Measurements from ENCODE around the gene DYRK3. TPM values are rescaled to one million over a fixed set of nuclear protein-coding genes. Genes with fewer than 3 reads are reported as not detected.

The DYRK3 gene
- total and polyA plus RNA-seq, 7 donors, result 0.60 to 7.8 (median 3.2) TPM

- Histone ChIP-seq H3K9me3 (no peaks in the 10 kb centered on the region), H3K27ac (no peak overlapping the region), H3K27me3 (no peaks in the 10 kb centered on the region), H3K4me1 (no peaks in the 10 kb centered on the region), H3K4me3 (no peak overlapping the region), H3K36me3 (peaks cover 0 to 20% (median 5%) of the 10 kb centered on the region in 4 donors)
- TF ChIP-seq EP300 (IDR thresholded peaks at IDR 0.05), result no peak
- no peak for TF ChIP-seq POLR2A (IDR thresholded peaks at IDR 0.05)
- TF ChIP-seq POLR2AphosphoS5 (IDR thresholded peaks at IDR 0.05), result no peak
- no peak for TF ChIP-seq CTCF (IDR thresholded peaks at IDR 0.05)
- DNase-seq, result no peak
- intact Hi-C loops (cut with DNase I), result no loop called here
Observed at GRCh38 chr1:206647224-206647623, 11.9 kb downstream of the DYRK3 start.

- no peak for TF ChIP-seq POLR2A (IDR thresholded peaks at IDR 0.05)
- no peak for TF ChIP-seq CTCF (IDR thresholded peaks at IDR 0.05)
- TF ChIP-seq EP300 (IDR thresholded peaks at IDR 0.05), result no peak
- no peak for TF ChIP-seq POLR2AphosphoS5 (IDR thresholded peaks at IDR 0.05)
- Histone ChIP-seq H3K9me3 (no peaks in the 10 kb centered on the region), H3K27ac (peak overlapping the region in 1 of 4 donors; percentile 35), H3K4me1 (no peaks in the 10 kb centered on the region), H3K27me3 (no peaks in the 10 kb centered on the region), H3K36me3 (peaks cover 0 to 20% (median 5%) of the 10 kb centered on the region in 4 donors), H3K4me3 (no peak overlapping the region)
- WGBS, 2 donors, result 78 to 89% methylated on average over 5 of the region's 5 CpGs
- DNase-seq, result no peak
- intact Hi-C loops (cut with DNase I), result no loop called here
Observed at GRCh38 chr1:206649261-206649921, 14.1 kb downstream of the DYRK3 start.

- H3K4me3 ChIP-seq, result no peak overlapping the region
- no peaks in the 10 kb centered on the region for H3K9me3 ChIP-seq
- H3K4me1 ChIP-seq, result peaks cover 0 to 4% (median 0%) of the 10 kb centered on the region in 4 donors
- TF ChIP-seq EP300 (IDR thresholded peaks at IDR 0.05), result no peak
- no peak for TF ChIP-seq POLR2A (IDR thresholded peaks at IDR 0.05)
- TF ChIP-seq POLR2AphosphoS5 (IDR thresholded peaks at IDR 0.05), result no peak
- TF ChIP-seq CTCF (IDR thresholded peaks at IDR 0.05), result no peak
- no peaks in the 10 kb centered on the region for H3K27me3 ChIP-seq
- intact Hi-C loops (cut with DNase I), result no loop called here
- H3K36me3 ChIP-seq, result peaks cover 0 to 20% (median 5%) of the 10 kb centered on the region in 4 donors
- H3K27ac ChIP-seq, result no peak overlapping the region
- WGBS, 2 donors, result 95 to 97% methylated on average over 3 of the region's 3 CpGs
- DNase-seq, result no peak
Observed at GRCh38 chr1:206651014-206651413, 15.7 kb downstream of the DYRK3 start.

- Histone ChIP-seq H3K36me3 (peaks cover 0 to 20% (median 4%) of the 10 kb centered on the region in 4 donors), H3K27ac (no peak overlapping the region), H3K9me3 (no peaks in the 10 kb centered on the region), H3K4me1 (peaks cover 0 to 4% (median 0%) of the 10 kb centered on the region in 4 donors), H3K4me3 (no peak overlapping the region), H3K27me3 (no peaks in the 10 kb centered on the region)
- TF ChIP-seq EP300 (IDR thresholded peaks at IDR 0.05) (no peak), POLR2A (IDR thresholded peaks at IDR 0.05) (no peak), CTCF (IDR thresholded peaks at IDR 0.05) (no peak), POLR2AphosphoS5 (IDR thresholded peaks at IDR 0.05) (no peak)
- no peak for DNase-seq
- intact Hi-C loops (cut with DNase I), result no loop called here
- 86 to 87% methylated on average over 5 of the region's 5 CpGs for WGBS, 2 donors
Observed at GRCh38 chr1:206651958-206652890, 16.9 kb downstream of the DYRK3 start.
